HEK293T (cell line): ENCODE data around the gene GDF11.

Experiments
- ARNT ChIP-seq: fragments of 450-650 bp; IDR thresholded peaks from 2 replicates; pipeline ENCODE4 v1.6.1; 2017; ENCODE audit warnings: mild to moderate bottlenecking
- FOXM1 ChIP-seq: fragments of 450-650 bp; IDR thresholded peaks from 2 replicates; pipeline ENCODE4 v1.6.1; 2017; ENCODE audit warnings: mild to moderate bottlenecking, borderline replicate concordance

DNA sequence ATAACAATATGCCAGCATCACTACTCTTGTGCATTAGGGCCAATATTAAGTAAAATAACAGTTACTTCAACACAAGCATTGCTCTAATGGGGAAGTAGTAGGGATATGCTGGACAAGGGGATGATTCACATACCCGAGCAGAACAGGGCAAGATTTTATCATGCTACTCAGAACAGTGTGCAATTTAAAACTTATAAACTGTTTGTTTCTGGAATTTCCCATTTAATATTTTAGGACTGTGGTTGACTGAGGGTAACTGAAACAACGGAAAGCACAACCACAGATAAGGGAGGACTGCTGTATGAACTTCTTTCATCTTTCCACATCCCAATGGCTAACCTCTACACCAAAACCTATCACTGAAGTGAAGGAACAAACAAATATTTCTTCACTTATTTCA is 37.8 kb downstream of the GDF11 start:
- TF ChIP-seq FOXM1, result no peak
- TF ChIP-seq ARNT, result no peak
